GM19324 (cell line): ENCODE results near the gene TSC22D1.
"Not testable (repeated sequence)": the region's sequence is repeated elsewhere in the genome, so short reads cannot be mapped to it uniquely, and the experiment has no call there.

ENCODE experiments used
- ATAC-seq: cut with Tn5 transposase; IDR thresholded peaks from one replicate; pipeline ENCODE4 v1.9.1; 2021; ENCODE audit warnings: mild to moderate bottlenecking, moderate library complexity; ENCODE audit not compliant: unreplicated experiment, low FRiP score

The TSC22D1 gene

GRCh38 chr13:44458313-44458975, 117.7 kb downstream of the TSC22D1 start:
- ATAC-seq, result no peak

GRCh38 chr13:44456212-44456611, 119.9 kb downstream of the TSC22D1 start:
- not testable (repeated sequence) for ATAC-seq

GRCh38 chr13:44455769-44456168, 120.4 kb downstream of the TSC22D1 start:
- ATAC-seq, result no peak

GRCh38 chr13:44453881-44454280, 122.2 kb downstream of the TSC22D1 start:
- no peak for ATAC-seq

GRCh38 chr13:44453069-44453468, 123.1 kb downstream of the TSC22D1 start:
- no peak for ATAC-seq

GRCh38 chr13:44452418-44452817, 123.7 kb downstream of the TSC22D1 start:
- no peak for ATAC-seq

- ATAC-seq, result no peak
Measured at GRCh38 chr13:44451651-44452050, 124.5 kb downstream of the TSC22D1 start.

GRCh38 chr13:44451126-44451525, 125.0 kb downstream of the TSC22D1 start:
- ATAC-seq, result no peak

GRCh38 chr13:44449999-44450821, 125.9 kb downstream of the TSC22D1 start:
- no peak for ATAC-seq

GRCh38 chr13:44448875-44449274, 127.3 kb downstream of the TSC22D1 start:
- no peak for ATAC-seq

GRCh38 chr13:44448373-44448772, 127.8 kb downstream of the TSC22D1 start:
- ATAC-seq, result no peak

GRCh38 chr13:44447783-44448321, 128.3 kb downstream of the TSC22D1 start:
- ATAC-seq, result no peak

GRCh38 chr13:44440046-44440608, 136.0 kb downstream of the TSC22D1 start:
- no peak for ATAC-seq

GRCh38 chr13:44439452-44440024, 136.6 kb downstream of the TSC22D1 start:
- no peak for ATAC-seq

GRCh38 chr13:44438234-44438579, 137.9 kb downstream of the TSC22D1 start:
- no peak for ATAC-seq

- no peak for ATAC-seq
Measured at GRCh38 chr13:44437356-44438233, 138.5 kb downstream of the TSC22D1 start.

GRCh38 chr13:44436589-44437337, 139.4 kb downstream of the TSC22D1 start:
- ATAC-seq, result no peak

- no peak for ATAC-seq
Measured at GRCh38 chr13:44435919-44436510, 140.1 kb downstream of the TSC22D1 start.
